ENCODE data around the gene SLC22A31.
"Not testable (repeated sequence)": the region's sequence is repeated elsewhere in the genome, so short reads cannot be mapped to it uniquely, and the experiment has no call there.

Gene SLC22A31

DNA sequence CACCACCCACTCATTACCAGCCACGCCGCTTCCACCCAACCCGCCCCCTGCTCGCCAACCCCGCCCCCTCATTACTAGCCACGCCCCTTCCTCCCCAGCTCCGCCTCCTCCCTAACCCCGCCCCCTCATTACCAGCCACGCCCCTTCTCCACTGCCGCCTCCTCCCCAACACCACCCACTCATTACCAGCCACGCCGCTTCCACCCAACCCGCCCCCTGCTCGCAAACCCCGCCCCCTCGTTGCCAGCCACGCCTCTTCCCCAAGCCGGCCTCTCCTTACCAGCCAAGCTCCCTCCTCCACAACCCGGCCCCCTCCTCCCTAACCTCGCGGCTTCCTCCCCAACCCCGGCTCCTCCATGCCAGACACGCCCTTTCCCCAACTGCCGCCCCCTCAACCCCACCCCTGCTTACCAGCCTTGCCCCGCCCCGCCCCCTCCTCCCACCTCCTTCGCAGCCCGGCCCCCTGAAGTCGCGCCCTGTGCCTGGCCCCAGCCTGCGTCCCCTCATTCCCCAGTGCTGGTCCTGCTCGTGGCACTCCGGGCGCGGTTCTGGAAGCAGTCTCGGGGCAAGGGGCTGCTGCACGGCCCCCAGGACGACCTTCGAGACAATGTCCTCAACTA lies 7.3 kb downstream of the SLC22A31 start:
- DNase-seq (ENCODE audit: low spot score): peak; percentile 34

DNA sequence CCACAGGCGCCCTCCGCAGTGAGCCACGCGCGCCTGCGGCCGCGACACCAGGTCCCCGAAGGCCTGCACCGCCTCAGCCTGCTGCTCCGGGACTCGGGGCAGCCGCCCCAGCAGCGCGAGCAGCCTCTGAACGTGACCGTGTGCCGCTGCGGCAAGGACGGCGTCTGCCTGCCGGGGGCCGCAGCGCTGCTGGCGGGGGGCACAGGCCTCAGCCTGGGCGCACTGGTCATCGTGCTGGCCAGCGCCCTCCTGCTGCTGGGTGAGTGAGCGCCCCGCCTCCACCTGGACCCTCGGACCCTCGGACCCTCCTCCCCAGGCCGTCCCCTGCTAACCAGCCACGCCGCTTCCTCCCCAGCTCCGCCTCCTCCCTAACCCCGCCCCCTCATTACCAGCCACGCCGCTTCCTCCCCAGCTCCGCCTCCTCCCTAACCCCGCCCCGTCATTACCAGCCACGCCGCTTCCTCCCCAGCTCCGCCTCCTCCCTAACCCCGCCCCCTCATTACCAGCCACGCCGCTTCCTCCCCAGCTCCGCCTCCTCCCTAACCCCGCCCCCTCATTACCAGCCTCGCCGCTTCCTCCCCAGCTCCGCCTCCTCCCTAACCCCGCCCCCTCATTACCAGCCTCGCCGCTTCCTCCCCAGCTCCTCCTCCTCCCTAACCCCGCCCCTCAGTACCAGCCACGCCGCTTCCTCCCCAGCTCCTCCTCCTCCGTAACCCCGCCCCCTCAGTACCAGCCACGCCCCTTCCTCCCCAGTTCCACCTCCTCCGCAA lies 8.0 kb downstream of the SLC22A31 start:
- peak; percentile 75 for DNase-seq (ENCODE audit: low spot score)

DNA sequence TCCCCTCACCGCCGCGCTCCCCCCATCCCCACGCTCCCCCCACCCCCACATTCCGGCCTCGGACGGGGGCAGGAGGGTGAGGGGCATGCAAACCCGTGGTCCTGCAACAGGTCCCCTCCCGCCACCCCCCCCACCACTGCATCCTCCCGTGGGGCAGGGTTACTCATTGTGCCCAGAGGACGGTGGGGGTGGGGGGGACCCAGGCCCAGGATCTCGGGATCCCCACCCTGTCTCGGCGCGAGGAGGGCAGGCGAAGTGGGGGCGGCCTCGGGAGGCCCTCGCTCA lies 8.5 kb downstream of the SLC22A31 start:
- DNase-seq (ENCODE audit: low spot score): no peak

DNA sequence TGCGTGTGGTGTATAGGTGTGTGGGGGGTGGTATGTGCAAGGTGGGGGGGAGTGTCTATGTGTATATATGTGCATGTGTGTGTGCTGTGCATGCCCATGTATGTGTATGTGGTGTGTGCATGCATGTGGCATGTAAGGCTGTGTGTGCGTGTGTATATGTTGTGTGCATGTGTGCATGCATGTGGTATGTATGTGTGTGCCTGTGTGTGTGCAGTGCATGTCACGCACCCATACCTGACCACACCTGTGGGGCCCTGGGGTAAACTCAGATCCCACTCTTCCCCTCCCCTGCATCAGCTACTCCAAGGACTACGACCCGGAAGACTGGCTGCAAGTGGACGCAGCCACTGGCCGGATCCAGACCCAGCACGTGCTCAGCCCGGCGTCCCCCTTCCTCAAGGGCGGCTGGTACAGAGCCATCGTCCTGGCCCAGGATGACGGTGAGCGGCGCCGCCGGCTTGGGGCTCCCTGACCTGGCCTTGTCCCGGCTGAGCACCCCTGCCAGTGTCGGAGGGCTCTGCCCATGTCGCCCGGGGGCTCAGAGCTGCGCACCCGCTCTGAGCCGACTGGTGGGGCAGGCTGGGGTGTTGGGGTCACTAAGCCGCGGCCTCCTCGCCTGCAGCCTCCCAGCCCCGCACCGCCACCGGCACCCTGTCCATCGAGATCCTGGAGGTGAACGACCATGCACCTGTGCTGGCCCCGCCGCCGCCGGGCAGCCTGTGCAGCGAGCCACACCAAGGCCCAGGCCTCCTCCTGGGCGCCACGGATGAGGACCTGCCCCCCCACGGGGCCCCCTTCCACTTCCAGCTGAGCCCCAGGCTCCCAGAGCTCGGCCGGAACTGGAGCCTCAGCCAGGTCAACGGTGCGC lies 9.1 kb downstream of the SLC22A31 start:
- DNase-seq (ENCODE audit: low spot score): no peak

DNA sequence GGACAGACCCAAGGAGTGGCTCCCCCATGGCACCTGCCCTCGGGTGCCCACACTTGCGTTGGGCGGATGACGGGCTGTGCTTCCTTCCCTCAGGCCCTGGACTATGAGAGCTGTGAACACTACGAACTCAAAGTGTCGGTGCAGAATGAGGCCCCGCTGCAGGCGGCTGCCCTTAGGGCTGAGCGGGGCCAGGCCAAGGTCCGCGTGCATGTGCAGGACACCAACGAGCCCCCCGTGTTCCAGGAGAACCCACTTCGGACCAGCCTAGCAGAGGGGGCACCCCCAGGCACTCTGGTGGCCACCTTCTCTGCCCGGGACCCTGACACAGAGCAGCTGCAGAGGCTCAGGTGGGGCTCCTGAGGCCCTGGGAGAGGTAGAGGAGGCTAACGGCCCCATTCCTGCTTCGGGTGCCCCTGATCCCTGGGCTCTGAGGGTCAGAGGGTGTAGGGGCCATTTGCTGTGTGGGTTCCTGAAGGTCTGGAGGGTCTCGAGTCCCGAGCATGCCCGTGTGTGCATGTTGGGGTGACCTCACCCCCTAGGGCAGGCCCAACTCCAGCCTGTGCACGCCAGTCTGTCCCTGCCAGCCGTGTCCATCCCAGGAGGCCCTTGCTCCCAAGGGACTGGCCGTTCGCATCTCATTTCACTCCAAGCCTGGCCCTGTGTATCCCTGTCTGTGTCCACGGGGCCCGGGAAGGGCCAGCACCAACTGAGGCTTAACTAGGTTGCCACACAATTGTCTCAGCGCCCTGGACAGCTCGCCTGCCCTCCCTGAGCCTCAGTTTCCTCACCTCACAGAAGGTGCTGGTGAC lies 10.0 kb downstream of the SLC22A31 start:
- DNase-seq (ENCODE audit: low spot score): no peak

DNA sequence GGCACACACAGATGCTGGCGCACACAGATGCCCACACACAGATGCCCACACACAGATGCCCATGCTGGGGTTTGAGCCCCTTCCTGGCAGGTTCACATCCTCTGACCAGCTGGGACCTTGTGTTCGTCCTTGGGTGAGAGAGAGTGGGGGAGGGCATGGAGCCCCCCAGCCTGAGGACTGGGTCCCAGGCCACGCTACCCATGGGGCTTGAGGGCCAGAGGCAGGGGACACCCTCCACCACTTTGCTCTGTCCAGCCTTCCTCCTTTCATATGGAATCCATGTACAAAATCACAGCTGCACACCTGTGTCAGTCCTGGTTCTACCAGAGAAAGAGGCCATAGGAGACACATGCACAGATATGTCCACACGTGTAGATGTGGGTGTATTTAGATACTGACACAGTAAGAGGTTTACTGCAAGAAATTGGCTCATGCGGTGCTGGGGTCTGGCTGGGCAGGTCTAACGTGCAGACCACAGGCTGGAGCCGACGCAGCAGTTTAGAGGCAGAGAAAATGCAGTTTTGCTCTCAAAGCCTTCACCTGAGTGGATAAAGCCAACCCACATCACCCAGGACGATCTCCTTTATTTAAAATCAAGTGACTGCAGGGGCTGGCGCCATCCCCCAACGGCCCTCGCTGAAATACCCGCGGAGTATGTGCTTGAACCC lies 10.8 kb downstream of the SLC22A31 start:
- DNase-seq (ENCODE audit: low spot score): no peak

DNA sequence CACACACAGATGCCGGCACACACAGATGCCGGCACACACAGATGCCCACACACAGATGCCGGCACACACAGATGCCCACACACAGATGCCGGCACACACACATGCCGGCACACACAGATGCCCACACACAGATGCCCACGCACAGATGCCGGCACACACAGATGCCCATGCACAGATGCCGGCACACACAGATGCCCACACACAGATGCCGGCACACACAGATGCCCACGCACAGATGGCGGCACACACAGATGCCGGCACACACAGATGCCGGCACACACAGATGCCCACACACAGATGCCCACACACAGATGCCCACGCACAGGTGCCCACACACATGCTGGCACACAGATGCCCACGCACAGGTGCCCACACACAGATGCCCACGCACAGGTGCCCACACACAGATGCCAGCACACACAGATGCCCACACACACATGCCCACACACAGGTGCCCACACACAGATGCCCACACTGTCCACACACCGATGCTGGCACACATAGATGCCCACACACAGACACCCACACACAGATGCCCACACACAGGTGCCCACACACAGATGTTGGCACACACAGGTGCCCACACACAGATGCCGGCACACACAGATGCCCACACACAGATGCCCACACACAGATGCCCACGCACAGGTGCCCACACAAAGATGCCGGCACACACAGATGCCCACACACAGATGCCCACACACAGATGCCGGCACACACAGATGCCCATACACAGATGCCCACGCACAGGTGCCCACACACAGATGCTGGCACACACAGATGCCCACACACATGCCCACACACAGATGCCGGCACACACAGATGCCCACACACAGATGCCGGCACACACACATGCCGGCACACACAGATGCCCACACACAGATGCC lies 11.6 kb downstream of the SLC22A31 start:
- not testable (repeated sequence) for DNase-seq (ENCODE audit: low spot score)

DNA sequence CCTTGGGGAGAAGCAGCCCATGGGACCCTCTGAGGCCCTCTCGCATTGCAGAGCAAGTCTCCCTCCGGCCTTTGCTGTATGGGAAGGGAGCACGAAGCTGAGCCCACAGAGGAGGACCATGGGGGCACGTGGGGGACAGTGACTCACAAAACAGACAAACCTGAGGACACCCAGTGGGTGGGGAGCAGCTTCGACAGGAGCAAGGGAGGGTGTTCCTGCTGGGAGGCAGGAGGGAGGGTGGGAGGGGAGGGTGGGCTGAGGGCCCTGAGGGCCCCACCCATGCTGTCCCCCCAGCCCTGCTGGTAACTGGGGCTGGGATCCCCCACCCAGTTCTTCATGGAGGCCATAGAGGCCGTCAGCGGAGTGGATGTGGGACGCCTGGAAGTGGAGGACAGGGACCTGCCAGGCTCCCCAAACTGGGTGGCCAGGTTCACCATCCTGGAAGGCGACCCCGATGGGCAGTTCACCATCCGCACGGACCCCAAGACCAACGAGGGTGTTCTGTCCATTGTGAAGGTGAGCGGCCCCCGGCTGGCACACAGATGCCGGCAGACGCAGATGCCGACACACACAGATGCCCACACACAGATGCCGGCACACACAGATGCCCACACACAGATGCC lies 12.5 kb downstream of the SLC22A31 start:
- DNase-seq (ENCODE audit: low spot score): no peak

DNA sequence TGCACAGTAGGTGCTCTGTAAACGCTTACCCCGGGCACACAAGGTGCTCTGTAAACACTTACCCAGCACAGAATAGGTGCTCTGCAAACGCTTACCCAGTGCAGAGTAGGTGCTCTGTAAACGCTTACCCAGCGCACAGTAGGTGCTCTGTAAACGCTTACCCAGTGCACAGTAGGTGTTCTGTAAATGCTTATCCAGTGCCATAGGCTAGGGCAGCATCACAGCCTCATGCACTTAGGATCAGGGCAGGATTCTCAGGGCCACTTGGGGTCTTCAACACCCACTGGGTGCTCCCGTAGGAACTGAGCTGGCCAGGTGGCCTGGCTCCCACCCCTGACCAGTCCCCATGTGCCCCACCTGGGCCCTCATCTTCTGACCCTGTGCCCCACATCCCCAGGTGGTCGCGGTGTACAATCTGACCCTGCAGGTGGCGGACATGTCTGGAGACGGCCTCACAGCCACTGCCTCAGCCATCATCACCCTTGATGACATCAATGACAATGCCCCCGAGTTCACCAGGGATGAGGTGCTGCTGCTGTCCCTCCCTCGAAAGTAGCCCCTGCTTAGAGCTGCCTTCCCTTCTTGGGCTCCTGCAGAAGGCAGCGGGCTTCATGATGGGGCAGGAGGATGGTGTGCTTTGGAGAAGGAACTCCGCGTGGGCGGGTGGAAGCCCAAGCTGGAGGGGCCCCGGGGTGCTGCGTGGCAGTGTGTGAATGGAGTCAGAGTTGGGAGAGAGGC lies 13.1 kb downstream of the SLC22A31 start:
- DNase-seq (ENCODE audit: low spot score): no peak

DNA sequence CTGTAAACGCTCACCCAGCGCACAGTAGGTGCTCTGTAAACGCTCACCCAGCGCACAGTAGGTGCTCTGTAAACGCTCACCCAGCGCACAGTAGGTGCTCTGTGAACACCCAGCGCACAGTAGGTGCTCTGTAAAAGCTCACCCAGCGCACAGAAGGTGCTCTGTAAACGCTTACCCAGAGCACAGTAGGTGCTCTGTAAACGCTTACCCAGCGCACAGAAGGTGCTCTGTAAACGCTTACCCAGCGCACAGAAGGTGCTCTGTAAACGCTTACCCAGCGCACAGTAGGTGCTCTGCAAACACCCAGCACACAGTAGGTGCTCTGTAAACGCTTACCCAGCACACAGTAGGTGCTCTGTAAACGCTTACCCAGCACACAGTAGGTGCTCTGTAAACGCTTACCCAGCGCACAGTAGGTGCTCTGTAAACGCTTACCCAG lies 13.7 kb downstream of the SLC22A31 start:
- DNase-seq (ENCODE audit: low spot score): not testable (repeated sequence)

DNA sequence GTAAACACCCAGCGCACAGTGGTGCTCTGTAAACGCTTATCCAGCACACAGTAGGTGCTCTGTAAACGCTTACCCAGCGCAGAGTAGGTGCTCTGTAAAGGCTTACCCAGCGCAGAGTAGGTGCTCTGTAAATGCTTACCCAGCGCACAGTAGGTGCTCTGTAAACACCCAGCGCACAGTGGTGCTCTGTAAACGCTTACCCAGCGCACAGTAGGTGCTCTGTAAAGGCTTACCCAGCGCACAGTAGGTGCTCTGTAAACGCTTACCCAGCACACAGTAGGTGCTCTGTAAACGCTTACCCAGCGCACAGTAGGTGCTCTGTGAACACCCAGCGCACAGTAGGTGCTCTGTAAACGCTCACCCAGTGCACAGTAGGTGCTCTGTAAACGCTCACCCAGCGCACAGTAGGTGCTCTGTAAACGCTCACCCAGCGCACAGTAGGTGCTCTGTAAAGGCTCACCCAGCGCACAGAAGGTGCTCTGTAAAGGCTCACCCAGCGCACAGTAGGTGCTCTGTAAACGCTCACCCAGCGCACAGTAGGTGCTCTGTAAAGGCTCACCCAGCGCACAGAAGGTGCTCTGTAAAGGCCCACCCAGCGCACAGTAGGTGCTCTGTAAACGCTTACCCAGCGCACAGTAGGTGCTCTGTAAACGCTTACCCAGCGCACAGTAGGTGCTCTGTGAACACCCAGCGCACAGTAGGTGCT lies 14.3 kb downstream of the SLC22A31 start:
- not testable (repeated sequence) for DNase-seq (ENCODE audit: low spot score)

DNA sequence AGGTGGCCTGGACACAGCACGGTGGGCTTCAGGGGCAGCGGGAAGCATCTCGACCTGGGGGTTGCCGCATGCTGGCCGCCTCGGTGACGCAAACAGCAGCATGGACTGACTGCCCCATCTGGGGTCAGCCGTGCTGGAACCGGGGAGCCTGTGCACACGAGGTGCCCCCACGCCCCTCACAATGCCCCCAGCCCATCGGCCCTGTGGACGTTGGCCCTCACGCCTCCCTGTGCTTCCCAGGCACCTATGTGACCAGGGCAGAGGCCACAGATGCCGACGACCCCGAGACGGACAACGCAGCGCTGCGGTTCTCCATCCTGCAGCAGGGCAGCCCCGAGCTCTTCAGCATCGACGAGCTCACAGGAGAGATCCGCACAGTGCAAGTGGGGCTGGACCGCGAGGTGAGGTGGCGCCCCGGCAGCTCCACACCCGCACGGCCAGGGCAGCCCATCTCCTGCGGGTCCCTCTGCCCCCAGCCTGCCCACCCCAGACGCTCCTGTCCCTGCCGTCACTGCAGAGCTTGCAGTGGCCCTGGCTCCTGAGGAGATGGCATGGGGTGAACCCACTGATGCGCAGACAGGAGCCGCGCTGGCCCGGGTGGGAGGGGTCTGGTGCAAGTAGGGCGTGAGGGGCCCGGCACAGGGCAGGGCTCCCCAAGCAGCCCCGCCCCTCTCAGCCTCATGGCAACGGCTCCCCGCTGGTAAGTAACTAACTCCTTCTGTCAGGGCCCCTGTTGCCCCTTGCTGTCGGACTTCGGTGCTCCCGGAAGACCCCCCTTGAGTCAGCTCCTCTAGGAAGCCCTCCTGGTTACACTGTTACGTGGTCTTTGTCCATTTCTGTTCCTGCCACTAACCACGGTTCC lies 15.2 kb downstream of the SLC22A31 start:
- no peak for DNase-seq (ENCODE audit: low spot score)

DNA sequence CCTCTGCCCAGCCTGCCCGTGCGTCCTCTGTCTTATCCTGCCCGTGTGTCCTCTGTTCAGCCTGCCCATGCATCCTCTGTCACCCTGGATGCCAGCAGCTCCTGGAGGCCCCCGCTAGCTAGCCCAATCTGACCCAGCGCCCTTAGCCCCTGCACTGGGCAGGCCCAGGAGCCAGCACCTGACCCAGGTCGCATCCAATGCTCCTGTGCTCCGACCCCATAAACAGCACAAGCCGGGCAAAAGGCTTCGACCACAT lies 15.7 kb downstream of the SLC22A31 start:
- DNase-seq (ENCODE audit: low spot score): no peak

DNA sequence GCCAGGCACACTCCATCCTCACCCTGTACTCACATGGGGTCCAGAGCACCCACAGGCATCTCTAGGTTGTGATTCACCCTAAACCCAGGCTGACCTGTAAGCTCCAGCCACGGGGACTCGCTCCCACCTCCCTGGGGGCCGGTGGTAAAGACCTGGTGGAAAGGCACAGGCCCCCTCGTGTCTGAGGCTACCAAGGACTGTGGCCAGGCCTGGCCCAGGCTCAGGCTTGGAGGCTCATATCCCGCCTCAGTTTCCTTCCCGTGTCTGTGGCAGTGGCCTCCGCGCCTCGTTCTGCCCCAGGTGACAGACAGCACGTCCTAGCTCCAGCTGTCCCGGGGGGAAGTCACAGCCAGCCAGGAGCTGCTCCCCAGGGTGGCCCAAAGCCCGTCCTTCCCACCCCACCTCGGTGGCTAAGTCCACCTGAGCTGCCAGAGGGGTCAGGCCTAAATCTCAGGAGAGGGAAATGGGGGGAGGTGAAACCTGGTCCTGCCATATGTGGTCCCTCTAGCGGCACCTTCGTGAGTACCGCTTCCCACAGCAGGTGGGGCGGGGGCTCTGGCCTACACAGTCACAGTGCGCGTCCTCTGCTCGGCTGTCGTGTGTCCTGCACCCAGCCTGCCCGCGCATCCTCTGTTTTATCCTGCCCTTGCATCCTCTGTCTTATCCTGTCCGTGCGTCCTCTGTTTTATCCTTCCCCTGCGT lies 16.2 kb downstream of the SLC22A31 start:
- no peak for DNase-seq (ENCODE audit: low spot score)

DNA sequence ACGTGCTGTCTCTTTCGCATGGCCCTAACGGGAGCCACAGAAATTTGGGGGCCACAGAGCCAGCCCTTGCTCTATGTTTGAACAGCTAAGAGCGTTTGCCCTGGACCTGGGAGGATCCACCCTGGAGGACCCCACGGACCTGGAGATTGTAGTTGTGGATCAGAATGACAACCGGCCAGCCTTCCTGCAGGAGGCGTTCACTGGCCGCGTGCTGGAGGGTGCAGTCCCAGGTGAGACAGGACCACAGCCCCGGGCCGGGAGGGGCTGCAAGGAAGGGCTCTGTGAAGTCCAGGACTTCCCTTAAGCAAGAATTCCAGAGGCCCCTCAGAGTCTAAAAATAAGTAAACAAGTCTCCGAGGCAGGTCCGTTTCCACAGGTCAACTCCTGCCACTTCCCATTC lies 16.9 kb downstream of the SLC22A31 start:
- DNase-seq (ENCODE audit: low spot score): no peak

DNA sequence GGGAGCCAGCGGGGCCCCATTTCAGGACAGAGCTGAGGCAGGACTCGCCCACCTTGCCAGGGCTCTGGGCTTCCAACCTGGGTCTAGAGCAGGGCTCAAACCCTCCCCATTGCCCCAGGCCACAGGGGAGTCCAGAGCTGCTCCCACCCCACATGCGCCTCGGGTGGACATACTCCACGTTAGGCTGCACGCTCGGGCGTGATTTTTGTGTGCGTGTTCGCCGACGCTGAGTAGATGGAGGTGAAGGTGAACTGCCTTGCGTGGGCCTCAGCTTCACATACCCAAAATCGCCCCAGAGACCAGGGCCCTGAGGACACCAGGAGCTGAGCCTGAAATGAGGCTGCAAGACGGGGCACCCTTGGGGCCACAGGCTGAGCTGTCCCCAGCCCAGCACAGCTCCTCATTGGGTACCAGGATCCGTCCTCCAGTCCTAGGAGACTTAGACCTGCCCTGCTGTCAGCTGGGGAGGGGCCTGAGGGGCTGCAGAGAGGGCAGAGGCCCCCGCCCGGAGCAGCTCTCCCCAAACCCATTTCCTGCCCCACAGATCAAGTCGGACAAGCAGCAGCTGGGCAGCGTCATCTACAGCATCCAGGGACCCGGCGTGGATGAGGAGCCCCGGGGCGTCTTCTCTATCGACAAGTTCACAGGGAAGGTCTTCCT lies 20.6 kb downstream of the SLC22A31 start:
- no peak for DNase-seq (ENCODE audit: low spot score)

DNA sequence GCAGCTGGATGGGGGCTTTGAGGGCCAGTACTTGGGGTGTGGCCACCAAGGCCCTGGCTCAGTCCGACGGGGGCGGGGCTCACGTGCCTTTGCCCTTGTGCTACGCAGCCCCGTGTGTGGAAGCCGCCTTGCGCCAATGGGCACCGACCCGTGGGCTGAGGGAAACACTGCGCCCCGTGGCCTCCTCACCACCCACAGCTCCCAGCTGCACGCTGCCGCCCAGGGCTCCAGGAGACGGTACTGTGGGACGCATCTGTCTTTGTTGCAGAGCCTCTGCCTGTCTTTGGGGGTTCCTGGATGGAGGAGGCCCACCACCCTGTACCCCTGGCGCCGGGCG lies 21.2 kb downstream of the SLC22A31 start:
- DNase-seq (ENCODE audit: low spot score): no peak

Data from CD4-positive, alpha-beta T cell treated with Interleukin-15 for 4 hours (primary cell).